Activated CD4-positive, alpha-beta T cell treated with anti-CD3 and anti-CD28 coated beads for 4 hours (primary cell): Measurements from ENCODE around the gene OSGEP.

Source experiments
- DNase-seq, 2 donors: peaks; one replicate each; pipeline ENCODE4 v3.0.0-alpha.2; 2020

OSGEP gene

GRCh38 chr14:20454516-20455354 is at the start of gene OSGEP, which contains the start of gene APEX1:
TSS of gene OSGEP (minus strand) at chr14:20454812. CDS start at chr14:20454683, 129 bp downstream.
TSS of gene APEX1 (plus strand) at chr14:20455226. CDS start at chr14:20455646, 420 bp downstream.
- peak; percentile 97 to 99 for DNase-seq

- no peak for DNase-seq
These were observed 49.3 kb upstream of the OSGEP start for GRCh38 chr14:20503898-20504297.

DNA sequence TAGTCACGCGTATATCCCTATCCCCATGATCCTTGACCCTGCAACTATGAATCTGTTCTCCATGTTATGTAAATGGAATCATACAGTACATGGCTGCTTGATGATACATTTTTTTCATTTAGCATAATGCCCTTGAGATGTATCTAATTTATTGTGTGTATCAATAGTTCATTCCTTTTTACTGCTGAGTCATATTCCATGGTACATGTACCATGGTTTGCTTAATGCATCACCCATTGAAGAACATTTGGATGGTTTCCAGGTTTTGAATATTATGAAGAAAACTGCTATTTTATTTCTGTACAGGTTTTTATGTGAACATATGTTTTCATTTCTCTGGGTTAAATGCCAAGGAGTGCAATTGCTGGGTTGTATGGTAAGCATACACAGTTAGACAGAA is 46.7 kb upstream of the OSGEP start:
- DNase-seq, result no peak

GRCh38 chr14:20499881-20500280 is 45.3 kb upstream of the OSGEP start:
- no peak for DNase-seq

DNA sequence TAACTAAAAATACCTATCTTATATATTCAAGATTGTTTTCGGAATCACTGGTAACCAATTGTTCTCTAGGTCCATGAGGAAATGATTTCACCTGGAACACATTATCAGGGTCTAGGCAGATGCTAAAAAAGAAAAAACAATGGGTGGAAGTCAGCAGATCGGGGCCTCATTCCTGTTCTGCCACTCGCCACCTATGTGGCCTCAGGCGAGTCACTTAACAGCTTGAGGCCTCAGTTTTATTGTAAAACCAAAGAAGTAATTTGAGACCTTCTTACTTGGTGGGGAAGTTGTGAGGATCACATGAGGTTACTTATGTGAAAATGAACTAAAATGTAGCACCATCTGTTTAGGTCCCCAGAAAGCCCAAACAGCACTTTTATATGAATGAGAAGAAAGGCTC is 44.5 kb upstream of the OSGEP start:
- DNase-seq, result no peak

DNA sequence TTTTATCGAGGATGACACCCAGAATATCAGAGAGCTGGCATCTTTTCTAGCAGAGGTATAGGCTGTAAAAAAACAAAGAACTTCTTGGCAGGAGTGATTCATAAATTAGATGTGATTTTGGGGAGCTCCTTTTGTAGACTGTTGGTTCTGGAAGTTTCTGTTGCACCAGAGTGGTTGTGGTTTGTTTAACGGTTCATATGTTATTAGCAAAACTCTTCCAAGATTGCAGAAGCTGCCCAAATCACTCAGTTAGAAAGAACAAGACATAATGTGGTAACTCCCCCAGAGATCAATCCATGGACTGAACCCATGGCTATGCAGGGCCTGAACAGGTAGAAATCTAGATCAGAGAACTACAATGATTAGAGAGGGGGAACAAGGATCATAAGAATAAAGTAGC is 44.0 kb upstream of the OSGEP start:
- DNase-seq, result no peak

- no peak for DNase-seq
These were observed 40.5 kb upstream of the OSGEP start for GRCh38 chr14:20494935-20495766.

DNA sequence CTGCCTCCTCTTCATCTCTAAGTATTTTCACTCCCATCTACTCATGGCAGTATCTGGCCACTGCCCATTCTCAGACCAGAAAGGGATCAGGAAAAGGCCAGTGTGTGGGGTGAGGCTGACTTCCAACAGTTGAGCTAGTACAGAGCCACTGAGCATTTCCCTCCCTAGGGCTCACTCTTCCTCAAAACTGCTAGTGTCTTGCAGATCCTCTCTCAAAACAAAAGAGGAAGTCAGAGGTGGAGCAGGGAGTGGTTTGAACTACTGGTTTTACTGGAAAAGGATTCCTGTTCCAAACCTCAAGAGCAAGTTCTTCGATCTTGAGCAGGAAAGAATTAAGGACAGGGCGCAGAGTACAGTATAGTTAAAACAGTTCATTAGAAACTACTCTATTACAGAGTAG is 39.0 kb upstream of the OSGEP start:
- DNase-seq, result no peak

DNA sequence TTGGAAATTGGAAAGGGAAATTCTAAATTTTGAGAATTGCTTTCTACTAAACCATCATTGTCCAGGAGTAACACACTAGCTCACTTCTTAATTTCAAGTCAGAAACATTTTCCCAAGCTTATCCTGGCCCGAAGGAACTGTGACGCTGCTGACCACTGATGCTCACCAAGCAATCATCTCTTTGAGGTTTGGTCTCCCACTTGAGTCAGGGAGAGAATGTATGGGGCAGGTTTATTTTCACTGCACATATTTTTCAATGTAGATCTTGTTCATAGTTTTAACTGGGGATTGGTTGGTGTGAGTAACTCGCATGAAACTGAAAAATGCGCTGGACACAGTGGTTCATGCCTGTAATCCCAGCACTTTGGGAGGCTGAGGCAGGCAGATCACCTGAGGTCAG is 37.9 kb upstream of the OSGEP start:
- no peak for DNase-seq

DNA sequence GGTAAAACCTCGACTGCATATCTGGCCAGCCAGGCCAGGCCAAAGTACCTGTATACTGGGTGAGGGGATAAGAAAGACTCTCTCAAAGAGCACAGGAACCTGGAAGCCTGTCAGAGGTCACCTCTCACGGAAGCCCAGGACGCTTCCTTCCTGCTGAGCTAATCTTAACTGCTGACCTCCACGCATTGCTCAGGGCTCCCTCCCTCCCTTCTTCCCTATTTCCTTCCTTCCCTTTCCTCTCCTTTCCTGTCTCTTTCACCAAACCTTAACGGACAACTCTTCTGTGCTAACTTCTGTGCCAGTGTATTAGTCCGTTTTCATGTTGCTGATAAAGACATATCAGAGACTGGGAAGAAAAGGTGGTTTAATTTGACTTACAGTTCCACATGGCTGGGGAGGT is 36.0 kb upstream of the OSGEP start:
- no peak for DNase-seq

DNA sequence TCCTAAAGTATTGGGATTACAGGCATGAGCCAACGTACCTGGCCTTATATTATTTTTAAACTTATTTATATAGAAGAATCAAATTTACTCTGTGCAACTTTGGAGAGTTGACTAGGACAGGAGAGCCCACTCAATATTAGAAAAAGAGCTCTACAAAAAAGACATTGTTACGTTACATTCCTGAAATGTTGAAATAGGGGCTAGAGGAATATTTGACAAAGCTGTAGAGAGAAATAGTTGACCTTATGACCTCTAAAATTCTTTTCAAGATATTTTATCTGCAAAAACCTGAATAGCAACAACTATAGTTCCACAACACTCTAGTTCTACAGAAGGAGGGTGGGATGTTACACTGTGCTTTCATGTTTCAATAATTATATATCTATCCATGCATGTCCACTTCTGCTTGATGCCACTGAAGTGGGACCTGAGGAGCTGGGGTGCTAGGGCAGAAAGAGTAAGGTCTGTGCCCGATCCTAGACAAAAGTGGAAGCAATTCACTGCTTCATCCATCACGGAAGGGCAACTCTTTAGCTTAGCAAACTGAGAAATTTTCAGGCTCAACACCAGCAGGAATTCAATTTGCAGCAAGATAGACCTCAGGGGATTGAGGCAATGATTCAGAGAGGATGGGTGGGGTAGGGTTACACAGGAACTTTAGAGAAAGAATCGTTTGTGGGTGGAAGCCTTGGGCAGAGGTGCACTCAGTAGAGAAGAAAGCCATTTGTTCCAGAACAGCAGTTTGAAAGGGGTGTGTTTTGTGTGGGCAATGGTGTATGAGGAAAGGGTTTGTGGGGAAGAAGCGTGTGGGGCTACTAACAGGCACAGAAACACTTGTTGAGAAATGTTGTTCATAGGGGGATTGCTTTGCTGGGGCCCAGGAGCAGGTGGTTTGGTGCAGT is 34.7 kb upstream of the OSGEP start:
- DNase-seq, result peak; percentile 7 to 11

DNA sequence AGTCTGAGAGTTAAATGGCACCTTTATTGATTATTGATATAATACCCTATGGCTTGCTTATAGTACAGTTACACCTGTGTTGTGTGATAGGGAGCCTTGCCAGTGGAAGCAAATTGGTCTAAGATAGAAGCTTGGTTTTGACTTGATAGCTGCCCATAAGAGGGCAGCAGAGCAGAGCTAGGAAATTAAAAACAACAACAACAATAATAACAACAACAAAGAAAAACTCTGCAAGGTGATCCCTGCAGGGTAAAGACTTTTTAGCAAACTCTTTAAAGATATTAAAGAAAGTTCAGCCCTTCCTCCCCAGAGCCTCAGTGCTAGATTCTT is 32.7 kb upstream of the OSGEP start:
- DNase-seq, result no peak

DNA sequence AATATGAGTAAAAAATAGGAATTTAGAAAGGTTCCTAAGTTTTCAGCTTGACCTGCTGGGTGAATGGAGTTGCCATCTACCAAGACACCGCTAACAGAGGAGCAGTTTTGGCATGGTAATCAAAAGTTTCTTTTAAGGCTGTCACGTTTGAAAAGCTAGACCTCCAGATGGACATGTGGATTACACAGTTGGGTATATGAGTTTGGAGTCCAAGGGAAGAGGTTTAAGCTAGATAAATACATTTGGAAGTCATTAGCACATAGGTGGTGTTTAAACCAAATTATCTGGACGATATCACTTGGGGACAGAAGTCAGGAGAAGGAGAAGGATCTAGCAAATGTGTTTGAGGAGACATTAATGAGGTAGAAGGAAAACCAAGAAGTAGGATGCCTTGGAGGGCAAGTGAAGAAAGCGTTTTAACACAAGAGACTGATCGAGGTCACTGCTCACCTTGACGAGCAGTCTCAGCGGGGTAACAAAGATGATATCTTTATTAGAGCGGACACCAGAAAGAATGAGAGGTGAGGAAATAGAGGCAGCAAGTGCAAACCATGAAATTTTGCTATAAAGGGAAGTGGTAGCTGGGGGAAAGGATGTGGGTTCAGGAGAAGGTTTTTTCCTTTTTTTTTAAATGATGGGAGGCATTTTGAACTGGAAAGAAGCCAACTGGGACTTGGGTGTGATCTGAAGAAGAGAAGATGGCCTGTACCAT is 32.2 kb upstream of the OSGEP start:
- no peak for DNase-seq

DNA sequence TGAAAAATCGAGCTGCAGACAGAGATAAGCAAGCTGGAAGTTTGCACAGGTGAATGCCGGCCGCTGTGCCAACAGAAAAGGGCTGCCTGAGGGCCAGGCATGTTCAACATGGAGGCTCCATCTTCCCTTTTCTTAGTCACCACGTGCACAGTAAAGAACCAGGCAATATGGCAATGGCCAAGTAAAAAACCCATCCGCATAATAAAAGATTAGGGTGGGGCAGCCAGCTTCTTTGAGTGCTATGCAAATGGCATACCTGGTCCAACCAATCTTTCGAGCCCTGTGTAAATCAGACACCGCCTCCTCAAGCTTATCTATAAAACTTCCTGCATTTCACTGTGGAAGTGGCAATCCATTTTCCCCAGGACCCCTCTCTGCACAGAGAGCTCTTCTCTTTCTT is 31.3 kb upstream of the OSGEP start:
- DNase-seq, result no peak

- no peak for DNase-seq
These were observed 27.8 kb upstream of the OSGEP start for GRCh38 chr14:20482382-20482781.

GRCh38 chr14:20478894-20479293 is 24.3 kb upstream of the OSGEP start:
- no peak for DNase-seq

DNA sequence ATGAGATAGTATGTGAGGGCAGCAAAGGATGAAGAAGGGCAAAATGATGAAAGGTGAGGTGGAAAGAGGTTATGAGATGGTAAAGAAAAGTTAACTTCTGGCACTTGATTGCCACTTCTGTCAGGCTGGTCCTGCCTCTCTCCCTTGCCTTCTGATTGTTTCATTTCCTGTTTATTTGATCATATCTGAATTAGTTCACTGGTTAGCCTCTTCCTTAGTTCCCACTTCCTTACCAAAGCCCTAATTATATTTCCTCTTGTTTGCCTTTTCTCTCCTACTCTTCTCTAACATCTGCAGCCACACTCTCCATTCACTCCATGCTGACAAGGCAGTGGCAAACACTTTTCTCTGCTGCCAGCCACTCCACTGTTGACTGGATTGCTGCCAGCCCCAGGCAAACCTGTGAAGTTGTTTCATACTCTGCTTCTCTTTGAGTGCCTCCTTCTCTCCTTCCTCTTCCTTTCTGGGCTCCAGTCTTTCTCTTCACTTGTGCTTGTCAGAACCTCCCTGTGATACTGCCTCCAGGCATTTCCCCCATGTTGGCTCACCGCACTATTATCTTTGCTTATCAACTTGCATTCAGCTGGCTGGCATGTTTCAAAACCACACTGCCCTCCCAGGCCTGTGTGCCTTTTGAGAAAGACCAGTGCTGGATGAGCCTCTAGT is 22.7 kb upstream of the OSGEP start:
- peak in 1 of 2 donors; percentile 21 for DNase-seq

DNA sequence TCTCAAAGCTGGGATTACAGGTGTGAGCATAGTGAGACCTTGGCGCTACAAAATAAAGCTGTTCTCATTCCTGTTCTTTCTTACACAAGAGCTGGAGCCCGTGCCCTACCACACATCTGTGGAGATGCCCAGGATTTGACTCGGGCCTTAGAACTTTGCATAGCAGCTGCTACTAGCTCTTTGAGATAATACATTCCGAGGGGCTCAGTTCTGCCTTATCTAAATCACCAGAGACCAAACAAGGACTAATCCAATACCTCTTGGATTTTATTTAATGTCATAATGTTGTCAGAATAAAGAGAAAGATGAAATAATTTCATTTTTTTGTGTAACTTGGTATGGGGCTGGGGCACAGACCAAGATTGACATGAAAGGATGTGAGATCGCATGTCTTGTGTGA is 22.2 kb upstream of the OSGEP start:
- no peak for DNase-seq

DNA sequence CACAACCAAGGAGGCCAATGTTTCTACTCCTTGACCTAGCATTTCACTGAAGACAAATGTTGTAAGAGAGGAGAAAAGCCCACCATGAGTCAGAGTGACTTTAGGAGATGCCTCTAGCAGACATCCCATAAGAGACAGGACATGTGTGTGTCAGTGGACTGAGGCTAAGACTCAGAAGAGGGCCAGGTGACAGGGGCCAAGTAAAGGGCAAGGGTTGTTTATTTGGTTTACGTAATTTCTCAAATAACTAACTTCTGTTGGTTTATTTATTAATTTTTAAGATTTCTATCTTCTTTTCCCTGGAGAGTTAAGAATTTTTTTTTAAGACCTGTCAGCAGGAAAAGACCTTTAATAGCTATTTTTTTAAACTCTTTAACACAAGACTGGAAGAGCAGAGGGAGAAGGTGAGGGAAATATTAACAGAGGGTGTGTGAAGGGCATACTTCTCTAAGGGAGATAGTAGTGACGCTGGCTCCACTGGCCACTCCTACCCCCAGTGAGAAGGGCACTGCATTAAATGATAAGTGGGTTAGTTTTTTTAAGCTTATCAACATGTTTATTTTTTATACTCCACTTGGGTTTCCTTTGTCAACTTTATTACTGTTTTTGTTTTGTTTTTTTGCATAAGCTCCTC is 18.0 kb upstream of the OSGEP start:
- DNase-seq, result no peak

- DNase-seq, result no peak
These were observed 15.9 kb upstream of the OSGEP start for GRCh38 chr14:20470603-20470901.

GRCh38 chr14:20469890-20470602 is 15.4 kb upstream of the OSGEP start:
- DNase-seq, result peak; percentile 58 to 62
